CD14-positive monocyte (primary cell): Measurements from ENCODE around the gene PPARG. TPM values are rescaled to one million over a fixed set of nuclear protein-coding genes. Genes with fewer than 3 reads are reported as not detected.
A peak's percentile ranks its signal among the peaks of the same experiment; 100 is the strongest.

ENCODE experiments used
- DNase-seq, 3 donors: peaks; one replicate each; pipeline ENCODE4 v3.0.0-alpha.2; 2011 to 2022
- H2AFZ ChIP-seq: 2 replicates; pipeline ENCODE4 v1.6.0; 2012; ENCODE audit warnings: mild to moderate bottlenecking, low read depth, low read length, inconsistent platforms; ENCODE audit not compliant: insufficient read depth, poor library complexity, severe bottlenecking
- H3K27ac ChIP-seq, 2 donors: 1 replicate in 1 of 2; 2 replicates in 1 of 2; pipeline ENCODE4 v1.5.1; 2012 to 2013; ENCODE audit warnings: low read length in 2 of 2, control low read depth in 1 of 2, inconsistent platforms in 1 of 2, low read depth in 1 of 2, mild to moderate bottlenecking in 1 of 2
- H3K27me3 ChIP-seq, 2 donors: one replicate each; pipeline versions ENCODE4 v1.6.0 to v1.6.1; 2011 to 2013; ENCODE audit warnings: low read length in 2 of 2; ENCODE audit not compliant: control insufficient read depth in 2 of 2, insufficient read depth in 2 of 2
- H3K36me3 ChIP-seq, 2 donors: replicated peaks in 1 of 2; 1 replicate in 1 of 2; 2 replicates in 1 of 2; pipeline versions ENCODE4 v1.5.1 to v1.6.1; 2012 to 2013; ENCODE audit warnings: low read length in 2 of 2, control low read depth in 1 of 2, inconsistent platforms in 1 of 2, mild to moderate bottlenecking in 1 of 2; ENCODE audit not compliant: insufficient read depth in 2 of 2, control insufficient read depth in 1 of 2
- H3K4me1 ChIP-seq, 2 donors: 1 replicate in 1 of 2; 2 replicates in 1 of 2; pipeline versions ENCODE4 v1.5.1 to v1.6.1; 2012 to 2013; ENCODE audit warnings: low read length in 2 of 2, control low read depth in 1 of 2, inconsistent platforms in 1 of 2, mild to moderate bottlenecking in 1 of 2, moderate library complexity in 1 of 2; ENCODE audit not compliant: insufficient read depth in 2 of 2, control insufficient read depth in 1 of 2
- H3K4me2 ChIP-seq: replicated peaks from 2 replicates; pipeline ENCODE3; 2012; ENCODE audit warnings: low read length, moderate library complexity, mild to moderate bottlenecking; ENCODE audit not compliant: poor library complexity, severe bottlenecking; ENCODE audit errors: extremely low read depth
- H3K4me3 ChIP-seq, 3 experiments: fragments of 200-600 bp in 1 of 3; sonication (generic) in 1 of 3; replicated peaks in 1 of 3; 1 replicate in 2 of 3; 2 replicates in 1 of 3; pipeline ENCODE4 v1.5.1; 2011 to 2013; ENCODE audit warnings: low read length in 3 of 3, mild to moderate bottlenecking in 3 of 3, control low read depth in 2 of 3, low read depth in 2 of 3, inconsistent platforms in 1 of 3, moderate library complexity in 1 of 3
- H3K79me2 ChIP-seq: 2 replicates; pipeline ENCODE4 v1.6.0; 2012; ENCODE audit warnings: mild to moderate bottlenecking, control low read depth, inconsistent platforms, low read length, moderate library complexity; ENCODE audit not compliant: insufficient read depth
- H3K9ac ChIP-seq: 2 replicates; pipeline ENCODE4 v1.6.0; 2017; ENCODE audit warnings: low read length, mild to moderate bottlenecking; ENCODE audit not compliant: insufficient read depth, poor library complexity, severe bottlenecking
- H3K9me3 ChIP-seq, 2 donors: replicated peaks in 1 of 2; 1 replicate in 1 of 2; 2 replicates in 1 of 2; pipeline versions ENCODE4 v1.5.1 to v1.6.1; 2012 to 2013; ENCODE audit warnings: low read length in 2 of 2, control low read depth in 1 of 2; ENCODE audit not compliant: control insufficient read depth in 1 of 2, insufficient read depth in 1 of 2
- H4K20me1 ChIP-seq: 2 replicates; pipeline ENCODE4 v1.6.0; 2012; ENCODE audit warnings: mild to moderate bottlenecking, low read length, control low read depth, moderate library complexity; ENCODE audit not compliant: insufficient read depth
- H3K27ac Mint-ChIP-seq, 7 donors: one replicate each; pipeline ENCODE4 v1.8.0; 2020; ENCODE audit warnings: mild to moderate bottlenecking in 7 of 7, mixed read lengths in 7 of 7, moderate library complexity in 6 of 7, inconsistent platforms in 2 of 7
- H3K27me3 Mint-ChIP-seq, 3 donors: one replicate each; pipeline ENCODE4 v1.8.0; 2021 to 2022; ENCODE audit warnings: low read depth in 3 of 3, mild to moderate bottlenecking in 3 of 3, mixed read lengths in 3 of 3, moderate library complexity in 3 of 3, inconsistent platforms in 1 of 3
- H3K36me3 Mint-ChIP-seq, 2 donors: one replicate each; pipeline ENCODE4 v1.8.0; 2020; ENCODE audit warnings: mixed read lengths in 2 of 2, inconsistent platforms in 1 of 2, mild to moderate bottlenecking in 1 of 2
- H3K4me1 Mint-ChIP-seq: one replicate; pipeline ENCODE4 v1.8.0; 2020; ENCODE audit warnings: mild to moderate bottlenecking, mixed read lengths
- H3K4me3 Mint-ChIP-seq, 2 donors: one replicate each; pipeline ENCODE4 v1.8.0; 2020; ENCODE audit warnings: mild to moderate bottlenecking in 2 of 2, mixed read lengths in 2 of 2, moderate library complexity in 1 of 2
- H3K9me3 Mint-ChIP-seq, 7 donors: one replicate each; pipeline ENCODE4 v1.8.0; 2020 to 2022; ENCODE audit warnings: mixed read lengths in 7 of 7, mild to moderate bottlenecking in 6 of 7, moderate library complexity in 6 of 7, inconsistent platforms in 2 of 7
- WGBS: methylation state at CpG from one replicate; pipeline ENCODE4 v1.1.5; 2013; ENCODE audit warnings: missing lambda C conversion rate; ENCODE audit not compliant: insufficient coverage; 5-methylcytosine and 5-hydroxymethylcytosine counted together
- intact Hi-C, 2 donors: fragments of 100-400 bp; cut with micrococcal nuclease; formaldehyde crosslinking; loops; one replicate each; pipeline versions ENCODE4 v1.15.0 to v1.15.1; 2023
- polyA plus RNA-seq, 3 donors: library from polyadenylated mRNA; depleted of rRNA in 1 of 3; unstranded in 2 of 3; stranded (reverse) in 1 of 3; fragments of 300-500 nt in 2 of 3; fragments of >200 nt in 1 of 3; fragmentation: Illumina TruSeq in 2 of 3; gene quantifications; 1 replicate in 2 of 3; 2 replicates in 1 of 3; pipeline ENCODE4 v1.2.3, GENCODE V29; 2012 to 2021
- TF ChIP-seq, protein P1 (sequence below): fragments of 200-600 bp; IDR thresholded peaks from one replicate; pipeline ENCODE4 v1.8.0; 2022; ENCODE audit warnings: antibody characterized with exemption, mild to moderate bottlenecking

PPARG gene
- polyA plus RNA-seq, 3 donors = 0.56 to 2.0 (median 0.97) TPM

DNA sequence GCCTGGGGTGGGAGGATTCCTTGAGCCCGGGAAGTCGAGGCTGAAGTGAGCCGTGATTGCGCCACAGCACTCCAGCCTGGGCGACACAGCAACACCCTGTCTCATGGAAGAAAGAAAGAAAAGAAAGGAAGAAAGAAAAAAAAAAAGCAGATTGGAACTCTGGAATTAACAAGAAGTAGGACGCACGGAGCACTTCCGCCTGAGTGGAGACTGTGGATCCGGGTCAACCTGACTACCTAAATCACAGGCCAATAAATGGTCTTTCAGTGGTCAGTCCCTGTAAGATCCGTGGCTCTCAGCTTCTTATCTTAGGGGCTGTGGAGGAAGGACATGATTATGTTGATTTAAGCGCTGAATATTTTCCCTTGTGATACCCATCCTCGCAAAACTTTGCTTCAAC is 2.4 kb upstream of the PPARG start:
- no peaks in the 10 kb centered on the region for H3K79me2 ChIP-seq
- no peak overlapping the region for H3K27ac ChIP-seq
- no peaks in the 10 kb centered on the region for H3K9me3 ChIP-seq
- no peak overlapping the region for H3K9ac ChIP-seq
- intact Hi-C loops = loop anchor here (5.0 to 10.0 kb wide), 3 partner anchors 89 to 196 kb away; partner anchors contain the start of gene TSEN2 (in 1 of the 2)
- peak overlapping the region; percentile 79 to 86 for H3K4me3 Mint-ChIP-seq
- H3K36me3 ChIP-seq = no peaks in the 10 kb centered on the region
- DNase-seq = no peak
- H3K4me3 ChIP-seq = no peak overlapping the region
- peaks cover 16 to 17% of the 10 kb centered on the region in 2 donors for H3K4me1 ChIP-seq
- peaks cover 18% of the 10 kb centered on the region for H3K4me1 Mint-ChIP-seq
- H4K20me1 ChIP-seq = no peaks in the 10 kb centered on the region
- H3K27ac Mint-ChIP-seq = peak overlapping the region in 1 of 7 donors; percentile 48
- peak overlapping the region; percentile 69 for H2AFZ ChIP-seq
- 56% methylated on average over 6 of the region's 12 CpGs for WGBS
- TF ChIP-seq, protein P1, sequence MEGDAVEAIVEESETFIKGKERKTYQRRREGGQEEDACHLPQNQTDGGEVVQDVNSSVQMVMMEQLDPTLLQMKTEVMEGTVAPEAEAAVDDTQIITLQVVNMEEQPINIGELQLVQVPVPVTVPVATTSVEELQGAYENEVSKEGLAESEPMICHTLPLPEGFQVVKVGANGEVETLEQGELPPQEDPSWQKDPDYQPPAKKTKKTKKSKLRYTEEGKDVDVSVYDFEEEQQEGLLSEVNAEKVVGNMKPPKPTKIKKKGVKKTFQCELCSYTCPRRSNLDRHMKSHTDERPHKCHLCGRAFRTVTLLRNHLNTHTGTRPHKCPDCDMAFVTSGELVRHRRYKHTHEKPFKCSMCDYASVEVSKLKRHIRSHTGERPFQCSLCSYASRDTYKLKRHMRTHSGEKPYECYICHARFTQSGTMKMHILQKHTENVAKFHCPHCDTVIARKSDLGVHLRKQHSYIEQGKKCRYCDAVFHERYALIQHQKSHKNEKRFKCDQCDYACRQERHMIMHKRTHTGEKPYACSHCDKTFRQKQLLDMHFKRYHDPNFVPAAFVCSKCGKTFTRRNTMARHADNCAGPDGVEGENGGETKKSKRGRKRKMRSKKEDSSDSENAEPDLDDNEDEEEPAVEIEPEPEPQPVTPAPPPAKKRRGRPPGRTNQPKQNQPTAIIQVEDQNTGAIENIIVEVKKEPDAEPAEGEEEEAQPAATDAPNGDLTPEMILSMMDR = no peak
- peaks cover 38 to 49% (median 38%) of the 10 kb centered on the region in 3 donors for H3K27me3 Mint-ChIP-seq
- H3K36me3 Mint-ChIP-seq = peaks cover 0 to 16% of the 10 kb centered on the region in 2 donors
- peaks cover 0 to 8% (median 3%) of the 10 kb centered on the region in 7 donors for H3K9me3 Mint-ChIP-seq
- H3K4me2 ChIP-seq = no peak overlapping the region
- H3K27me3 ChIP-seq = peaks cover 18 to 32% of the 10 kb centered on the region in 2 donors

DNA sequence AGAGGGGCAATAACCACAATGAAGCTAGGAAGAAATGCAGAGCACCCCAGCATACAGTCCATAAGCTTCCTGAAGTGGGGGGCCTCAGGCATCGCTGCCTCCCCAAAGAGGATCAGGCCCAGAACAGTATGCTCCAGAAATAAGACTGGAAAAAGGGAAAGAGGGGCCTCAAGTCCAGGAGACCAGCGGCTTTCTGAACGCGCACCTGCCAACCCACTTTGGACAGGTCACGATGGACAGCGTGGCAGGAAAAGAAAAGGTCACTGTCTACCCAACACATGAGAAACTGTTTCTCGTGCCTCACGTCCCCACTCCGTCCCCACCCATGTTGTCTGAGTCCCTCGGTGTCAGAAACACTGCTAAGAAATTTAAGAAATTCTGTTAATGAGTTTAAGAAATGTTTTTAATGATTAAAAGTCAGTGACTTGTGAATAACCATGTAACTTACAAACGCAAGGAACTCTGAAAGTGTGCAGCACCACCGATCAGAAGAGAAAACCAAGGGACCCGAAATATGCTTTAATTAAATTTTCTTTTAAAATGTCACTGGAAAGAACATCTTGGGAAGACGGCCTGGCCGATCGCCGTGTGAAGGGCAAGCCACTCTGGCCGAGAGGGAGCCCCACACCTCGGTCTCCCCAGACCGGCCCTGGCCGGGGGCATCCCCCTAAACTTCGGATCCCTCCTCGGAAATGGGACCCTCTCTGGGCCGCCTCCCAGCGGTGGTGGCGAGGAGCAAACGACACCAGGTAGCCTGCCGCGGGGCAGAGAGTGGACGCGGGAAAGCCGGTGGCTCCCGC is 1.7 kb upstream of the PPARG start:
- no peaks in the 10 kb centered on the region for H3K36me3 ChIP-seq
- H4K20me1 ChIP-seq = no peaks in the 10 kb centered on the region
- H3K4me3 ChIP-seq = peak overlapping the region; percentile 39 to 64 (median 43)
- TF ChIP-seq, protein P1 = no peak
- DNase-seq = peak in 1 of 3 donors; percentile 29
- H3K9ac ChIP-seq = peak overlapping the region; percentile 50
- WGBS = 21% methylated on average over 19 of the region's 33 CpGs
- H3K4me1 ChIP-seq = peaks cover 16 to 17% of the 10 kb centered on the region in 2 donors
- Mint-ChIP-seq H3K27me3 (peaks cover 38 to 49% (median 38%) of the 10 kb centered on the region in 3 donors), H3K27ac (peak overlapping the region in 6 of 7 donors; percentile 36 to 77 (median 54)), H3K36me3 (peaks cover 0 to 16% of the 10 kb centered on the region in 2 donors), H3K9me3 (peaks cover 0 to 8% (median 3%) of the 10 kb centered on the region in 7 donors), H3K4me3 (peak overlapping the region; percentile 79 to 86), H3K4me1 (peaks cover 18% of the 10 kb centered on the region)
- intact Hi-C loops = loop anchor here (5.0 to 10.0 kb wide), 3 partner anchors 90 to 195 kb away; partner anchors contain the start of gene TSEN2 (in 1 of the 2)
- H3K79me2 ChIP-seq = no peaks in the 10 kb centered on the region
- peaks cover 19 to 32% of the 10 kb centered on the region in 2 donors for H3K27me3 ChIP-seq
- no peak overlapping the region for H3K27ac ChIP-seq
- H3K4me2 ChIP-seq = peak overlapping the region; percentile 68
- H3K9me3 ChIP-seq = no peaks in the 10 kb centered on the region
- peak overlapping the region; percentile 69 for H2AFZ ChIP-seq
